ENCODE results near the gene NRL. TPM values are rescaled to one million over a fixed set of nuclear protein-coding genes. Genes with fewer than 3 reads are reported as not detected.
A peak's percentile ranks its signal among the peaks of the same experiment; 100 is the strongest.

Gene NRL
- total and polyA plus RNA-seq, 9 of the 15 experiments (the other 6 are each of a cell fraction or from before 2014, with no cell fraction given): 0.07 to 2.7 (median 1.4) TPM; not detected in 1

GRCh38 chr14:24095271-24096068, 19.3 kb downstream of the NRL start (continued):
- TF ChIP-seq USF2 (CRISPR knock-in tag; IDR thresholded peaks at IDR 0.05): peak; percentile 91
- 0 out of 2 replicates have a peak, but pooled peaks have one; percentile 17 for TF ChIP-seq ARID1B (IDR thresholded peaks at IDR 0.05)
- 0 out of 2 replicates have a peak, but pooled peaks have one; percentile 28 for TF ChIP-seq FOXP1 (CRISPR knock-in tag; IDR thresholded peaks at IDR 0.05)
- TF ChIP-seq HDAC2 (IDR thresholded peaks at IDR 0.05): 0 out of 2 replicates have a peak, but pooled peaks have one; percentile 24
- TF ChIP-seq NFIC (IDR thresholded peaks at IDR 0.05): peak; percentile 22; the same call in 1 of the 2 replicates
- no peak for TF ChIP-seq XRCC5 (IDR thresholded peaks at IDR 0.05; ENCODE audit: low read depth, low read length)
- TF ChIP-seq ZBTB7A (IDR thresholded peaks at IDR 0.05; ENCODE audit: borderline replicate concordance, control insufficient read depth, low read depth, low read length): peak; percentile 43; the same call in 1 of the 2 replicates
- TF ChIP-seq PTRF (tag; IDR thresholded peaks at IDR 0.05): no peak
- TF ChIP-seq HDAC1 (IDR thresholded peaks at IDR 0.05): peak in 1 of 2 experiments; percentile 63; a peak in 1 of 4 replicates
- TF ChIP-seq EP400 (IDR thresholded peaks at IDR 0.05): peak; percentile 70; the same call in 1 of the 2 replicates
- TF ChIP-seq PKNOX1 (IDR thresholded peaks at IDR 0.05): peak; percentile 20; the same call in 1 of the 2 replicates
- peak; percentile 31; the same call in 1 of the 2 replicates for TF ChIP-seq ATF7 (IDR thresholded peaks at IDR 0.05)
- TF ChIP-seq ZBTB5 (IDR thresholded peaks at IDR 0.05): no peak
